GM21447 (cell line): ENCODE results near the gene CDC37L1.

Experiments used
- ATAC-seq: cut with Tn5 transposase; IDR thresholded peaks from one replicate; pipeline ENCODE4 v1.9.1; 2021; ENCODE audit not compliant: unreplicated experiment

The CDC37L1 gene

DNA sequence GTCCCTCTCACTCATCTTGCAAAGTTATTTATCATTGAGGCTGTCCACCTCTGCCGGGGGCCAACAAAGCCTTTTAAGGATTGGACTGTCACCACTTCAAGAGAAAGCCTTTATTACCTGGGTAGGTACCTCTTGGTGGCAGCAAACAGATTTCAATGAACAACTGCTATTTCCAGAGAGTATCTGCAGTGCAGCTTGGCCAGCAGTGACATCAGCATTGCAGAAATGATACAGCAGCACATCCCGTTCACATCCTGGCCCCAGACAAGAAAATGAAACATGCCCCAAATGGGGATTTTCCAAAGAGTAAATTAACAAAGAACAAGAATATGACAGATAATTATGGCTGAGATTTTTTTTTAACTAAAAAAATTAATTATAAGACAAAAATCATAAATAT is 10.8 kb upstream of the CDC37L1 start:
- no peak for ATAC-seq

DNA sequence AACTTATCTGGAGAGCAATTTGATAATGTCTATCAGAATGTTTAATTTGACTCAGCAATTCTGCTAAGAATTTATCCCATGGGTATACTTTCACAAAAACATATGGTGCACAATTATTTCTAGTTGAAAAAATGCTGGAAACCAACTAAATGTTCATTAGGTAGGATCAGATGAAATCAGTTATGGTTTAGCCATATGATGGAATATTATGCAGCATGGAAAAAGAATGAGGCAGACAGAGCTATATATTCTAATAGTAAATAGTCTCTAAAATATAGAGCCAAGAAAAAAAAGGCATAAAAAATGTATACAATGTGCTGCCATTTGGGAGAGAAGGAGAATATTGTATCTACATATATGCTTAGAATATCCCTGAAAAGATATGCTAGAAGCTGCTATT is 9.5 kb upstream of the CDC37L1 start:
- no peak for ATAC-seq

DNA sequence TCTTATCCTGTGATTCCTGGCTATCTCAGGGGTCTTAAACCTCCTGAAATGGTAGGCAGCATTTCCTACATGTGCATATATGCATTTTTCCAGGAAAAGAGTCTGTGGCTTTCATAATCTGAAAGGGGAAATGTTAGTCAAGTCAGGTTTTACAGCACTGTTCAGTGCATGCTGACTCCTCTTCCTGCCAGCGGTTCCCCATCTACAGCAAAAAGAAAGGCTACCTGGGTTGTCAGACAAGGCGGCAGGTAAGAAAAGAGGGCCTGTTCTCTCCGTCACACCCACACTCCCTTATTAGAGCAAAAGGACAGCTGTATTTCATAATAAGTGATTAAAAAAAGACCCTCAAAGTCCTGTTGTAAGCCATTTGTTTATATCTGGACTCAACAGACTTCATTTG is 8.8 kb upstream of the CDC37L1 start:
- ATAC-seq, result no peak

DNA sequence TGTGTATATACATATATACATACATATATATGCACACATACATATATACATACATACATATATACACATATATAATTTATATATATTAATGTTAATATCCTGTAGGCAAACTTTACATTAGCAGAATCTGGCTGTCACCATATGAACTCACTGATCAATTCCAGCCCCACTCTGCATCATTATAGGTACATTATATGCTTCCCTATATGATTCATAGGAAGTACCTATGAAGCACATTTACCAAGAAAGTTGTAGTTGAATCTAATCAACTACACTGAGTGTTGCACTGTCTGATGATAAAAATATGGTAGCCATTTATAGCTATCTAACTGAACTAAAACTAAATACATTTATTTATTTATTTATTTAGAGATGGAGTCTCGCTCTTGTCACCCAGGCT is 7.6 kb upstream of the CDC37L1 start:
- ATAC-seq, result no peak

DNA sequence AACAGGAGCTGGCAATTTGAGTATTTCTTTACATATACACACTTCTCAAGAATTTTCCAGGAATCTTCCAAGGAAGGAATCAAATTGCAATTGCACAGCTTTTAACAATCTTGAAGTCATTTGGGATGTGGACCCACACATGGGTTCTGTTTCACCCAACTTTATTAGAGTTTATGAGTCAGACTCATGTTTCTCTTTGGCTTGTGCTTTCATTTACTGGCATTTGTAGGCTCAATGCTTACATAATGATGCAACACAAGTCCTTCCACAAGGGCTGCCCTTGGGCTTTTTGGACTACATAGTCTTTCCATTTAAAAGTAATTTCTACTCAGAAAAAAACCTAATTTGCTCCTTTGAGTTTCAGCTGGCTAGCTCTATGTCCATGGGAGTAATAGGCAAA is 4.6 kb upstream of the CDC37L1 start:
- ATAC-seq, result no peak

DNA sequence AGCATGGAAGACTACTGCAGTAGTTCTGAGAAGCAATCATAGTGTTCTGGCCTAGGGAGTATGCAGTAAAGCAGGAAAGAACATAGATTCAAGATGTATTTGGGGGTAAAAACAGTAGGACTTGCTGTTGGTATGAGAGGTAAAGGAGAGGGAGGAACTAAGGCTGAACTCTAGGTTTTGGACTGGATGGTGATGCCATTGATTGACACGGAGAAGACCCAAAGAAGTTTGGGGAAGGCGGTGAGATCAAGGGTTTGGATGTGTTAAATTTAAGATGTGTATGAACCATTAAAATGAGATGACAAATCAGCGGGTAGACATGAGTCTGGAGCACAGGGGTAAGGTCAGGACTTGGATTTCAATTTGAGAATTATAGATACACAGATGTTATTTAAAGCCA is 2.0 kb upstream of the CDC37L1 start:
- no peak for ATAC-seq

DNA sequence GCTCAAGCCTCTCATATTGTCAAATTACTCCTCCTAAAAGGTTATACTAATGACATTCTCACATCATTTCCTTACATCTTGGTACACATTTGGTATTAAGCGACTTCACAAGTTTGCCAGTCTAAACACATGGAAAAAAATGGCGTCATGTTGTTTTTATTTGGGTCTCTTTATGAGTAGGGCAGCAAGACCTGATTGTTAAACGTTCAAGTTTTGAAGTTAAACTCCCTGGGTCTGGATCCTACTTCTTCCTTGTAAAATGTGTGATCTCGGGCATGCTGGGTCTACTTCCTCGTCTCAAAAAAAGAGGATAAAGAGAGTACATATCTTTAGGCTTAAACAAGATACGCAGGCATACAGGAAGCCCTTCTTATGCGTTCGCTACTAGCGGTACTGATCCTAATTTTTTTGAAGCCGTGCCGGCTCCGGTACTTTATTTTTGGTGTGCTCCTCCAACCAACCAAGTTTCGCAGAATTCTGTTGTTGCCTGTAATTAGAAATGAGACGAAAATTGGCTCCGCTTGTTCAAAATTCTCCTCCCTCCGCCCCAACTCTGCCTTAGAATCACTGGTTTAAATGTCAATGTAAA is 596 bp upstream of the CDC37L1 start:
- peak; percentile 20 for ATAC-seq

DNA sequence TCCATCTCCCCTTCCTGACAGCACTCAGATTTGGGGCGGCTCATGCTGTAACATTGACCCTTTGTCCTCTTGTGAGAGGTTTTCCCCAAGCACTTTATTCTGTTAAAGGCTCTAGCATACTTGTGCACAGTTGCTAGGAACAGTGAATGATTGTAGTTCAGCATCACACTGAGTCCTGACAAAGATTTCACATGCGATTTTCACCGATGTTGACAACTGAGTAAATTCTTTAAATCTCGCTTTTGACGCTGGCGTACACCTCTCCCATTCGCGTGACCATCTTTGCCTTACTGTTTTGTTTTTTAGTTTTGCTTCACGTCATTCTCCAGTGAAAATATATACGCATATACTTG is 780 bp downstream of the CDC37L1 start:
- ATAC-seq, result no peak

DNA sequence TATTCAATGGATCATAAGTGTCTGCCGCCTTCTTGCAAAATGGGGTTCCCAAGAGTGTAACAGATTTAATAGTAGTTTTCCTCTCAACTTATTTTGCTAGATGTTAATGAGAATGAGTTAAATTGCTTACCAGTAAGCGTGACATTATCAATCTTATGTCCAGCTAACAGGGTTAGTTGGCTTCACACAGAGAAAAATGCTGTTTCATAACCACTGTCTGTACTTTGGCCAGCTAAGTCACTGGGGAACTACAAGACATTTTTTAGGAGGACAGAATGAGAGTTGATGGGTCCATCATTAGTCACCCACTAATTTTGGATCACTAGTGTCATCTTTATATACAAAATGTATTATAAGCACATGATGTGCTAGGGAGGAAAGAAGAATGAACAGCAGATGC is 1.4 kb downstream of the CDC37L1 start:
- ATAC-seq, result no peak

DNA sequence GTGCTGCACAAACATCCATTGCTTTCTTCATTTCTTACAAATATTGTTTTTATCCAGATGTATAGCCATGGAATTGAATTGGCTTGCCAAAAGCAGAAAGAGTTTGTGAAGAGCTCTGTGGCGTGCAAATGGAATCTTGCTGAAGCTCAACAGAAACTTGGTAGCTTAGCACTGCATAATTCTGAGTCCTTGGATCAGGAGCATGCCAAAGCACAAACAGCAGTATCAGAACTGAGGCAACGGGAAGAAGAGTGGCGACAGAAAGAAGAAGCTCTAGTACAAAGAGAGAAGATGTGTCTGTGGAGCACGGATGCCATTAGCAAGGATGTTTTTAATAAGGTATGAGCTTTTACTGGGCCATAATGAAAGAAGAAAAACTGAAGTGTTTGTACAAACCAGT is 5.5 kb downstream of the CDC37L1 start:
- no peak for ATAC-seq

DNA sequence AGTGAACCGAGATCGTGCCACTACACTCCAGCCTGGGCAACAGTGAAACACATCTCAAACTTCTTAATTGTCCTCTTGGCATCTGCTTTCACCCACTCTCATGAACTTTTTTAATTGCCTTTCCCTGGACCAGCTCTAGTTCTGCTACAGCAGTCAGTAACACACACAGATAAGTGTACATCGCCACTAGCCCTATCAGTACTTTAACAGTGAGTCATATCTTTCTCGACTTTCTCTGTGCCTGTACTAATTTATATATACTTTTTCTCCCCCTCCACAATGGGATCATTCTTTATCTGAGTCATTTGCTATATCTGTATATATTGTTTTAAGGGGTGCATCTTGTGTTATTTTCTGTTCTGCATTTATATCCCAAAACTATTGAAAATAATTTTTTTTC is 6.7 kb downstream of the CDC37L1 start:
- ATAC-seq, result no peak

DNA sequence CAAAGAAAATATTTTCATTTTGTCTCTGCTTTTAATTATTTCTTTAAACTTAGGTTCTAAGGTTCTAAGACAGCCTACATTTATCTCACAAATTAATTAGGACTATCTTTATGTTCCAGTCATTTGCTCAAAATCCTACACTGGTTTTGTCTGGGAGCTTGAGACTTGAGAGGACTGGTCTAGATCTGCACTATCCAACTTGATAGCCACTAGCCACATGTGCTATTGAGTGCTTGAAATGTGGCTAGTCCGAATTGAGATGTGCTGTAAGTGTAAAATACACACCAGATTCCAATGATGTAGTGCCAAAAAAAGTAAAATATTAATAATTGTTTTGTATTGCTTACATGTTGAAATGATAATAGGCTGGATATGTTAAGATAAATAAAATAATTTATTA is 7.2 kb downstream of the CDC37L1 start:
- ATAC-seq, result no peak

DNA sequence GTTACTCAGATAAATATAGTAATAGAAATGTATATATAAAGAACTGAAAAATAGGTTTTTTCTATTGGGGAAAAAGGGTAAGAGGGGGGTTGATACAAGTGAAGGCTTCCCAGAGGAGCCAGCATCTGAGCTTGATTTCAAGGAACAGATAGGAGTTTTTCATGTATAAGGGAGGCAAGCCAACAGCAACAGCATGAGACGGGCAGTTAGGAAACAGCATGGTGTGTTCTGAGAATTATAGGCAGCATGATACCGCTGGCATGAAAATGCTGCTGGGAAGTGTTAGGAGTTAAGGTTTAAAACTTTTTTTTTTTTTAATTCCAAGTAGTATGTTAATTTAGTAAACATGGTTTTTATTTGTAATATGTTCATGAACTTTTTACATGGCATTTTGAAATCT is 9.7 kb downstream of the CDC37L1 start:
- ATAC-seq, result no peak

DNA sequence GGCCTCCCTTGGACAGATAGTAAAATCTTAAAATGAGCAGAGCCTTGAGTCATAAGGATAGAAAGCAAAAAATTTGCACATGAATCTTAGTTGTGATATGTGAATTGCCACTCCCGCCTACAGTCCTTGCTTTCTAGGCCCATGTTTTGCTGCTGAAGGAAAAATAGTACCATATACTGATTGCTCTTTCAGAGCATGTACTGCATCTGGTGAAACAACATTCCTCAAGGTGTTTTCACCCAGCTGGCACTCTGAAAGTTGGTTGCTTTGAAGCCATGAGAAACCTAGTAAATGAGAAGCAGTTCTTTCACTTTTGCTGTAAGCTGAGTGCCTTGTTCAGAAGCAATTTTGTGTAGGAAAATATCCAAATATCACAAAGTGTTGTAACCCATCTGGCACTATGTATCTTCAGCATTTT is 10.3 kb downstream of the CDC37L1 start:
- peak; percentile 65 for ATAC-seq

DNA sequence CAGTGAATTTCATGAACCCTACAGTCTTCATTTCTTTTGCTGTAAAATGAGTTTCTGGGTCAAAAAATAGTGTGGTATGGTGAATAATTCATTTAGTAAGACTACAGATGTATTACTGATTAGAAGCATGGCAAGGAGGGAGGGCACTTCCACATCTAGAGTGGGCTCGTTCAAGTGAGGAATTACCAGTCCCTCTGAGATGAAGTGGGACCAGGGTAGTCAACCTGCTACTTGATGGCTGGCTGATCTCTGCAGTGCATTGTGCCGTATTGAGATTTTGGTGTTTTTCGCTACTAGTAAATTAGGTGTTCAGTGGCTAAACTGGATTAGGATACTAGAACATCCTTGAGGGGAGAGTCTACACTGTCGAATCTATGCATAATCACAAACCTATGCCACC is 10.8 kb downstream of the CDC37L1 start:
- peak; percentile 57 for ATAC-seq

DNA sequence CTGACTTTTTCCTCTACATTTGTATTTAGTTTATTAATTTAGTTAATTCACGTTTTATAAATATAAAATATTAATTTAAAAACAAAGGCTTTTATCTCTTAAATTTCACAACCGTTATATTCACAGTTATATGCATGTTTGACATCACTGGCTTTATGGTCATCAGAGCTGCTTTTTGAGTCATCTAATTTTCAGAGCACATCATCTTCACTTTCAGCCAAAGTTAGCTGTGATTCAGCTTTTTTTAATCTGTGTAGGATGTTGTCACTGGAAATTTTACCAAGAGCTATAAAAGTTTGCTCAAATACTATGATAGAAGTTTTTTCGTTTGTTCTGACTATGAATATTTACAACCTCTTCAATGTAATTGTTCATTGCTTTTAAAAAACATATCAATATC is 12.4 kb downstream of the CDC37L1 start:
- ATAC-seq, result no peak

DNA sequence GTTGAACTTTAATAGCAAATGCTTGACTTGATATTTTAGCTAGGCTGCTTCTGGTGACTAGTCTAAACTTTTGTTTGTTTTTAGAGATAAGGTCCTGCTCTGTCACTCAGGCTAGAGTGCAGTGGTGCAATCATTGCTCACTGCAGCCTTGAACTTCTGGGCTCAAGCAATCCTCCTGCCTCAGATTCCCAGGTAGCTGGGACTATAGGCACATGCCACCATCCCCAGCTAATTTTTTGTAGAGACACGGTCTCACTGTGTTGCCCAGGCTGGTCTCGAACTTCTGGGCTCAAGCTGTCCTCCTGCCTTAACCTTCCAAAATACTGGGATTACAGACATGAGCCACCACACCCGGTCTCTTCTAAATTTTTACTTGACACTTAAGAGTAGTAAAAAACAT is 20.7 kb downstream of the CDC37L1 start:
- no peak for ATAC-seq

DNA sequence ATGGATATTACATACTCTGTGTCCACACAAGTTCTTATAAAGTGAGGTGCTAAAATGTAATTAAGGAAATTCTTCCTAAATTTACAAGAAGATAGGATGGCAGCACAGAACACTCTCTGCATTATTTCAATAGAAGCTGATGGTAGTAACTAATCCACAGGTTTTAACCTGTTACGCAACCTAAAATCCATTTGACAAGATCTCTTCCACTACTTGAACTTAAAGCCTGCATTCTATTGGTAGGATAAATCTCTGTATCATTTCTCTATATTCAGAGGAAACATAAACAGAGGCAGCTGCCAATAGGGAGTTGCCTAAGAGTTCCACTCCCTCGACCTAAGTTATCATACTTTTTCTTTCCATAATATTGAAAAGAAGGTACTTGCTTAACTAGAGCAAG is 21.6 kb downstream of the CDC37L1 start:
- ATAC-seq, result no peak

DNA sequence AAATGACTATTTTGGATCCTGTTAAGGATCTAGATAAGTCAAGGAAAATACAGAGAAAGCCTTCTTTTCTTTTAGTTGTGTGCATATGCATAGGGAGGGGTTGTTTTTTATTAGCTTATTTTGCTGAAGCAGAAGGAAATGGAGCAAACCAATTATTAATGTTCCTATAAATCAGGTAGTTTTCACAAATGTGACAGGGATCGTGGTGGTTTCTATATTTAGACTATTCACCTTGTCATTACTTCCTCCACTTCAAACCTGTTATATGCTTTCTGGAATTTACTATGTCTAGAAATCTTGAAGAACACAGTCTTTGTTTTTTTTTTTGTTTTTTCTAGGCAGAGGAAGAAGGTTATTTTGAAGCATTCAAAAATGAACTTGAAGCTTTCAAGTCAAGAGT is 22.2 kb downstream of the CDC37L1 start:
- no peak for ATAC-seq

DNA sequence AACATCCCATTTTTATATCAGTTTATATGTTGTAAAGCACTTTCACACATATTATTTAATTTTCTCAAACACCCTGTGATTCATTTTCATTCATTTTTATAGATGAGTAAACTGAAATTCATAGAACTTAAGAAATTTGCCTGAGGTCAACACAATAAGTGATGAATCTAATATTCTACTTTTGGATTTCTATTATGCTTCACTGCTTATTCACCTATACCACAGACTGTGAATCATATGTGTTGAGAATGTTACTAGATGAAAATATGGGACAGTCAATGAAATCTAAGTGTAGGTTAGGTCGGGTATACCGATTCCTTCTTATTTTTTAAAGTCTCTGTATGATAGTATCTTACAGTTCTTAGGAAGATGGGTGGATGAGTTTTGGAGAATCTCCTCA is 24.8 kb downstream of the CDC37L1 start:
- ATAC-seq, result no peak

DNA sequence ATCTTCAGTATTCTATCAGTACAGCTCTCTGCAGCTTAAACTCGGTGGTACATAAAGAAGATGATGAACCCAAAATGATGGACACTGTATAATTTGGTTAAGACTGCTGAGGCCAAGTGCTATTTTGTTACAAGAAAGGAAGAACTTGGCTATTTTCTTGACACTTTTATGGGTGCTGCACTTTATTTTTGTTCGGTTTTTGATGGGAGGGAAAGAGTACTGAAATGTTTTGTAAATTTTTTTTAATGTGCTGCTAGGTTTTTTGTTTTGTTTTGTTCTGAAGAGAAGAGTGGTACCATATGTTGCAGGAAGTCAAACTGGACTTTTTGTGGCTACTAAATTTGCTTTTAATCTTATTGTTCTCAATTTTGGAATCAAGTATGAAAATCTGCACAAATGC is 26.7 kb downstream of the CDC37L1 start:
- no peak for ATAC-seq

DNA sequence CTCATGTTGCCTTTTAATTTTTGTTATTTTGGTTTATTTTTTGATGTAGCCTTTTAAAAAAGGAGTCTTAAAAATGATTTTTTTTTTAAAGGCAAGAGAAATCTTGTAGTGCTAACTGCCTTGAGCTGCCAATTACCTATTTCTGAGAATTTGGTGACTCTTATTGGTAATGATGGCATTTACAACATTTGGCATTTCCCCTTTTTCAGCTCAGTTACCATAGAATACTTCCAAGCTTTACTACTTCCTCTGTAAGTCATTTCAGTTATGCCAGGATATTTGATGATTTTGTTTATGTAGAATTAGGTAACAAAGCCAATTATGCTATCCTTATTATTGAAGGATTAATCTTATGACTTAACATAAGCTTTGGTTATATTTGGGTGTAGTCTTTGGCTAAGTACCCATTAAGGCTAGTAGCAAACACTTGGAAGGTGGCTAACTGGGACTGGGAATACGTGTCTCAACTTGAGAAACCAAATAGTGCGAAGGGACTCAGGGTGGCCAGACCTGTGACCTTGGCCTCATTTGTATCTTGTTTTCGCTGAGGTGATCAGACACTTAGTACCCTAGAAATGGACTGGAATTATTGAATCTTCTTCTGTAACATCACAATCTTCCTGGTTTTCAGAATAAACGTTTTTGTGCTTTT is 27.7 kb downstream of the CDC37L1 start:
- no peak for ATAC-seq

DNA sequence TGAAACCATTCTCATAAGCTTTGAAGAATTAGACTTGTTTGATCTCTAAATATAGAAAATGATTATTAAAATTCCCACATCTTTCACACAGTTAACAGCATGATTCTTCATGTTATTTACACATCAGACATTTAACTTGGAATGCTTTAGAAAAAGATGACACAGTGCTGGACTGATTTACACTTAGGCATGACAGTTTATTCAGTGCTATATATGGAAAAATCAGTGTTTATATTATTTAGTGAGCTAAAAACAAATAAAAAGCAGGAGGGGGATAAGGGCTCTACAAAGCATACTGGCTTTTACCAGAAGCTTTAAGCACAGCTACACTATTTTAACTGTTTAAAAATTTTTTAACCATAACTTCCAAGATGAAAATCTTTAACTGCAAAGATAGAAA is 30.0 kb downstream of the CDC37L1 start:
- no peak for ATAC-seq
